ENCODE measurements around the gene SOBP.

SOBP gene

GRCh38 chr6:107653861-107654394, 164.0 kb downstream of the SOBP start:
- TF ChIP-seq CTCF (IDR thresholded peaks at IDR 0.05), result no peak
- TF ChIP-seq ZFX (IDR thresholded peaks at IDR 0.05; ENCODE audit: borderline replicate concordance), result no peak
- no peak overlapping the region for H3K27ac ChIP-seq

GRCh38 chr6:107654764-107655163, 164.8 kb downstream of the SOBP start:
- H3K27ac ChIP-seq, result no peak overlapping the region
- TF ChIP-seq CTCF (IDR thresholded peaks at IDR 0.05), result no peak
- no peak for TF ChIP-seq ZFX (IDR thresholded peaks at IDR 0.05; ENCODE audit: borderline replicate concordance)

GRCh38 chr6:107655245-107655644, 165.3 kb downstream of the SOBP start:
- peak; percentile 37 for TF ChIP-seq CTCF (IDR thresholded peaks at IDR 0.05)
- TF ChIP-seq ZFX (IDR thresholded peaks at IDR 0.05; ENCODE audit: borderline replicate concordance), result no peak
- H3K27ac ChIP-seq, result no peak overlapping the region

- no peak overlapping the region for H3K27ac ChIP-seq
- TF ChIP-seq CTCF (IDR thresholded peaks at IDR 0.05) (no peak), ZFX (IDR thresholded peaks at IDR 0.05; ENCODE audit: borderline replicate concordance) (no peak)
Measured at GRCh38 chr6:107655864-107656263, 165.9 kb downstream of the SOBP start.

- TF ChIP-seq ZFX (IDR thresholded peaks at IDR 0.05; ENCODE audit: borderline replicate concordance) (no peak), CTCF (IDR thresholded peaks at IDR 0.05) (no peak)
- H3K27ac ChIP-seq, result no peak overlapping the region
Measured at GRCh38 chr6:107656401-107656800, 166.5 kb downstream of the SOBP start.

GRCh38 chr6:107656883-107657282, 167.0 kb downstream of the SOBP start:
- TF ChIP-seq CTCF (IDR thresholded peaks at IDR 0.05) (no peak), ZFX (IDR thresholded peaks at IDR 0.05; ENCODE audit: borderline replicate concordance) (no peak)
- H3K27ac ChIP-seq, result no peak overlapping the region

GRCh38 chr6:107657373-107657754, 167.4 kb downstream of the SOBP start:
- no peak overlapping the region for H3K27ac ChIP-seq
- no peak for TF ChIP-seq ZFX (IDR thresholded peaks at IDR 0.05; ENCODE audit: borderline replicate concordance)
- TF ChIP-seq CTCF (IDR thresholded peaks at IDR 0.05), result no peak

Measured in 22Rv1 (cell line).